22Rv1 (cell line): ENCODE measurements around the gene PTDSS2.

ENCODE experiments used
- CTCF ChIP-seq: fragments of 450-650 bp; IDR thresholded peaks from 2 replicates; pipeline ENCODE4 v1.5.1; 2017; ENCODE audit warnings: mild to moderate bottlenecking
- ZFX ChIP-seq: fragments of 450-650 bp; IDR thresholded peaks from 2 replicates; pipeline ENCODE4 v1.6.1; 2017; ENCODE audit warnings: antibody characterized with exemption, borderline replicate concordance

- TF ChIP-seq CTCF (no peak), ZFX (no peak)
These were observed 41.0 kb upstream of the PTDSS2 start for GRCh38 chr11:409008-409599.
